HepG2 (cell line): Measurements from ENCODE around the gene MRPS25. TPM values are rescaled to one million over a fixed set of nuclear protein-coding genes. Genes with fewer than 3 reads are reported as not detected.

Source experiments
- ATAC-seq: fragments of 200-7000 bp; cut with Tn5 transposase; 3 replicates; pipeline ENCODE4 v1.9.1; 2020; ENCODE audit warnings: mild to moderate bottlenecking, moderate library complexity
- BruUV-seq: library from RNA; stranded (reverse); fragments of 400-500 nt; replicated peaks from 2 replicates; lab custom pipeline; 2021; lab: Mats Ljungman, UMichigan
- CTCF ChIA-PET: fragments of 300-600 bp; formaldehyde crosslinking; extraction: SDS; loops from one replicate; lab custom pipeline; 2021; ENCODE audit warnings: low total read pairs, inconsistent platforms, low intra/inter-chr PET ratio; lab: Yijun Ruan, JAX
- POLR2A ChIA-PET: fragments of 350-600 bp; sonication (Branson Sonifier 250); formaldehyde crosslinking; loops from one replicate; lab custom pipeline; 2020; ENCODE audit warnings: antibody characterized with exemption, inconsistent platforms; lab: Yijun Ruan, JAX
- DNase-seq: peaks from one replicate; pipeline ENCODE4 v3.0.0-alpha.2; 2015; ENCODE audit warnings: low spot score
- FAIRE-seq: peaks from 3 replicates; lab custom pipeline; 2011; peaks lifted over from hg19 to GRCh38; lab: Jason Lieb, UNC
- H2AFZ ChIP-seq: one replicate; pipeline ENCODE4 v1.6.1; 2011; ENCODE audit warnings: low read length, inconsistent platforms
- H3K27ac ChIP-seq: fragments of 300-600 bp; 3 replicates; pipeline ENCODE4 v1.8.0; 2011; ENCODE audit warnings: mixed run types, mild to moderate bottlenecking, mixed read lengths, low read length, inconsistent platforms; ENCODE audit not compliant: insufficient read depth; ENCODE audit errors: extremely low read length
- H3K27me3 ChIP-seq, 2 experiments: fragments of 200-600 bp in 1 of 2; 2 replicates in 1 of 2; 3 replicates in 1 of 2; pipeline versions ENCODE4 v1.6.0 to v1.8.0; 2011; ENCODE audit warnings: low read length in 2 of 2, mild to moderate bottlenecking in 2 of 2, moderate library complexity in 2 of 2, inconsistent platforms in 1 of 2; ENCODE audit not compliant: insufficient read depth in 2 of 2, control insufficient read depth in 1 of 2
- H3K36me3 ChIP-seq, 2 experiments: fragments of 200-600 bp in 1 of 2; replicated peaks in 1 of 2; 2 replicates in 1 of 2; 3 replicates in 1 of 2; pipeline versions ENCODE4 v1.5.1 to v1.8.0; 2011; ENCODE audit warnings: low read length in 2 of 2, inconsistent platforms in 1 of 2; ENCODE audit not compliant: insufficient read depth in 2 of 2, control insufficient read depth in 1 of 2
- H3K4me1 ChIP-seq: 2 replicates; pipeline ENCODE4 v1.5.1; 2012; ENCODE audit warnings: low read length, inconsistent platforms; ENCODE audit not compliant: insufficient read depth
- H3K4me2 ChIP-seq: 2 replicates; pipeline ENCODE4 v1.6.0; 2011; ENCODE audit warnings: low read depth, low read length, inconsistent platforms
- H3K4me3 ChIP-seq, 3 experiments: fragments of 200-600 bp in 1 of 3; sonication (generic), shearing (Covaris generic) in 1 of 3; replicated peaks in 1 of 3; 2 replicates each; pipeline ENCODE4 v1.5.1; 2011 to 2016; ENCODE audit warnings: low read length in 3 of 3, inconsistent platforms in 2 of 3, low read depth in 2 of 3, mild to moderate bottlenecking in 2 of 3, control low read depth in 1 of 3, mixed read lengths in 1 of 3; ENCODE audit not compliant: insufficient read depth in 1 of 3
- H3K79me2 ChIP-seq: one replicate; pipeline ENCODE4 v1.6.1; 2011; ENCODE audit warnings: low read length, inconsistent platforms; ENCODE audit not compliant: insufficient read depth
- H3K9ac ChIP-seq: 2 replicates; pipeline ENCODE4 v1.6.0; 2011; ENCODE audit warnings: mild to moderate bottlenecking, low read depth, low read length, inconsistent platforms; ENCODE audit not compliant: insufficient read depth
- H3K9me3 ChIP-seq: 2 replicates; pipeline ENCODE4 v1.5.1; 2012; ENCODE audit warnings: mild to moderate bottlenecking, low read length
- H4K20me1 ChIP-seq: 2 replicates; pipeline ENCODE4 v1.6.0; 2011; ENCODE audit warnings: inconsistent platforms, mild to moderate bottlenecking, low read length, moderate library complexity; ENCODE audit not compliant: insufficient read depth
- BRD4 ChIP-seq: sonication (generic); formaldehyde crosslinking; IDR thresholded peaks from 2 replicates; pipeline ENCODE4 v1.4.0; 2020; ENCODE audit warnings: missing genetic modification reagents
- CENPT ChIP-seq: sonication (generic); formaldehyde crosslinking; IDR thresholded peaks from 2 replicates; pipeline ENCODE4 v1.8.0; 2022; ENCODE audit warnings: low read depth, mild to moderate bottlenecking, moderate library complexity, missing genetic modification reagents
- GATA4 ChIP-seq: sonication (generic); IDR thresholded peaks from 2 replicates; pipeline ENCODE4 v1.6.1; 2016; ENCODE audit warnings: antibody characterized with exemption, low read depth, borderline replicate concordance
- NFRKB ChIP-seq: fragments of 450-650 bp; IDR thresholded peaks from 2 replicates; pipeline ENCODE4 v1.6.1; 2017
- PRDM10 ChIP-seq: sonication (generic); formaldehyde crosslinking; IDR thresholded peaks from 2 replicates; pipeline ENCODE4 v1.4.0; 2020; ENCODE audit warnings: low read depth, missing genetic modification reagents
- RORA ChIP-seq: sonication (generic); formaldehyde crosslinking; IDR thresholded peaks from 2 replicates; pipeline ENCODE4 v1.5.0; 2020; ENCODE audit warnings: mild to moderate bottlenecking, missing genetic modification reagents, moderate library complexity
- SAFB2 ChIP-seq: sonication (generic); formaldehyde crosslinking; IDR thresholded peaks from 2 replicates; pipeline ENCODE4 v1.5.1; 2020; ENCODE audit warnings: missing genetic modification reagents, low read depth, mild to moderate bottlenecking, borderline replicate concordance
- SOX6 ChIP-seq, 2 experiments: fragments of 450-650 bp in 1 of 2; sonication (generic) in 1 of 2; formaldehyde crosslinking in 1 of 2; IDR thresholded peaks; 2 replicates each; pipeline versions ENCODE4 v1.4.0 to v1.6.1; 2017 to 2020; ENCODE audit warnings: antibody characterized with exemption in 1 of 2, mild to moderate bottlenecking in 1 of 2, missing genetic modification reagents in 1 of 2
- STAG1 ChIP-seq: sonication (generic); formaldehyde crosslinking; IDR thresholded peaks from 2 replicates; pipeline ENCODE4 v1.4.0; 2020; ENCODE audit warnings: missing genetic modification reagents
- TFE3 ChIP-seq: IDR thresholded peaks from 2 replicates; pipeline ENCODE4 v1.6.1; 2016
- YEATS2 ChIP-seq: sonication (generic); formaldehyde crosslinking; IDR thresholded peaks from 2 replicates; pipeline ENCODE4 v1.4.0; 2020; ENCODE audit warnings: missing genetic modification reagents, borderline replicate concordance
- ZMYM4 ChIP-seq: sonication (generic); formaldehyde crosslinking; IDR thresholded peaks from 2 replicates; pipeline ENCODE4 v1.8.1; 2023; ENCODE audit warnings: mild to moderate bottlenecking, missing genetic modification reagents
- ZNF7 ChIP-seq: IDR thresholded peaks from 2 replicates; pipeline ENCODE4 v1.6.1; 2016; ENCODE audit warnings: missing biosample characterization, missing genetic modification reagents
- ZNF883 ChIP-seq: sonication (generic); formaldehyde crosslinking; IDR thresholded peaks from 2 replicates; pipeline ENCODE4 v1.5.1; 2020; ENCODE audit warnings: mild to moderate bottlenecking, missing genetic modification reagents; ENCODE audit errors: not compliant biosample characterization
- ZSCAN9 ChIP-seq: IDR thresholded peaks from 2 replicates; pipeline ENCODE4 v1.6.1; 2016; ENCODE audit warnings: borderline replicate concordance
- WGBS: methylation state at CpG from one replicate; pipeline ENCODE4 v1.1.6; 2017; ENCODE audit warnings: low lambda C conversion rate; 5-methylcytosine and 5-hydroxymethylcytosine counted together
- in situ Hi-C: cut with HindIII; loops from 2 replicates; pipeline ENCODE4 v1.10.0; 2017; ENCODE audit warnings: low pct_unique_long_range_greater_than_20kb; ENCODE audit not compliant: extremely low pct_ligation_motif_present
- intact Hi-C: fragments of 100-400 bp; cut with micrococcal nuclease; formaldehyde crosslinking; loops from one replicate; pipeline ENCODE4 v1.10.0; 2022; ENCODE audit not compliant: unreplicated experiment
- polyA plus RNA-seq, 8 experiments: library from polyadenylated mRNA; depleted of rRNA in 3 of 8; stranded (reverse) in 7 of 8; unstranded in 1 of 8; fragments of >200 nt; fragmentation: Illumina TruSeq in 4 of 8; extraction: Trizol in 4 of 8; gene quantifications; 2 replicates each; pipeline versions ENCODE4 v1.2.1 to v1.2.3, GENCODE V29; 2011 to 2016; ENCODE audit warnings: low read depth in 4 of 8, missing spikeins in 1 of 8, mixed read lengths in 1 of 8; ENCODE audit not compliant: insufficient read depth in 1 of 8
- total RNA-seq, 5 experiments: library from RNA; depleted of rRNA; stranded (reverse); fragments of >200 nt; fragmentation: Illumina TruSeq; extraction: Trizol; gene quantifications; 2 replicates each; pipeline ENCODE4 v1.2.3, GENCODE V29; 2016; ENCODE audit warnings: low read depth in 1 of 5

The MRPS25 gene
- total and polyA plus RNA-seq, 2 of the 13 experiments (the other 11 are each of a cell fraction or from before 2014, with no cell fraction given) = 60.1 to 74.3 TPM

GRCh38 chr3:15071699-15072098, 6.6 kb upstream of the MRPS25 start:
- intact Hi-C loops = no loop called here
- Histone ChIP-seq H3K27me3 (no peaks in the 10 kb centered on the region), H4K20me1 (no peaks in the 10 kb centered on the region), H3K9ac (no peak overlapping the region), H3K79me2 (no peaks in the 10 kb centered on the region), H3K9me3 (no peaks in the 10 kb centered on the region), H3K36me3 (peaks cover 19 to 41% of the 10 kb centered on the region in 2 experiments), H3K4me3 (no peak overlapping the region), H3K27ac (no peak overlapping the region), H3K4me2 (no peak overlapping the region), H3K4me1 (no peaks in the 10 kb centered on the region), H2AFZ (no peak overlapping the region)
- ChIA-PET POLR2A (no interaction called here), CTCF (no interaction called here)
- 94% methylated on average over 2 of the region's 2 CpGs for WGBS
- no peak for FAIRE-seq
- TF ChIP-seq ZNF883 (CRISPR knock-in tag) (no peak), NFRKB (no peak), GATA4 (no peak), CENPT (CRISPR knock-in tag) (no peak), SOX6 (IDR thresholded peaks at IDR 0.05) (no peak), SOX6 (CRISPR knock-in tag; IDR thresholded peaks at IDR 0.05) (no peak), YEATS2 (CRISPR knock-in tag) (no peak), SAFB2 (CRISPR knock-in tag) (no peak), ZSCAN9 (CRISPR knock-in tag) (no peak), RORA (CRISPR knock-in tag) (no peak), BRD4 (CRISPR knock-in tag) (no peak), ZNF7 (CRISPR knock-in tag) (no peak), TFE3 (CRISPR knock-in tag) (no peak), STAG1 (CRISPR knock-in tag) (no peak), ZMYM4 (CRISPR knock-in tag) (no peak), PRDM10 (CRISPR knock-in tag) (no peak)
- DNase-seq = no peak
- no peak for ATAC-seq
- in situ Hi-C loops = no loop called here
- BruUV-seq = no TSS peak
